Esophagus muscularis mucosa (tissue), 4 donors: Measurements from ENCODE around the gene COL5A3. TPM values are rescaled to one million over a fixed set of nuclear protein-coding genes. Genes with fewer than 3 reads are reported as not detected.

Experiments used
- DNase-seq: peaks from one replicate; pipeline ENCODE4 v3.0.0-alpha.2; 2017; ENCODE audit errors: extremely low spot score
- H3K27ac ChIP-seq, 4 donors: fragments of 200-600 bp; sonication (generic); replicated peaks in 1 of 4; 1 replicate in 3 of 4; 2 replicates in 1 of 4; pipeline ENCODE4 v1.5.1; 2016 to 2019; ENCODE audit warnings: mild to moderate bottlenecking in 1 of 4
- H3K27me3 ChIP-seq, 4 donors: fragments of 200-600 bp; sonication (generic); one replicate each; pipeline versions ENCODE4 v1.5.1 to v1.6.0; 2016 to 2019
- H3K36me3 ChIP-seq, 4 donors: fragments of 200-600 bp; sonication (generic); one replicate each; pipeline ENCODE4 v1.5.1; 2016 to 2019
- H3K4me1 ChIP-seq, 4 donors: fragments of 200-600 bp; sonication (generic); one replicate each; pipeline ENCODE4 v1.5.1; 2016 to 2019
- H3K4me3 ChIP-seq, 4 donors: fragments of 200-600 bp; sonication (generic); 1 replicate in 2 of 4; 2 replicates in 2 of 4; pipeline ENCODE4 v1.5.1; 2016 to 2019; ENCODE audit warnings: mild to moderate bottlenecking in 4 of 4, moderate library complexity in 1 of 4
- H3K9me3 ChIP-seq, 4 donors: fragments of 200-600 bp; sonication (generic); 1 replicate in 3 of 4; 2 replicates in 1 of 4; pipeline ENCODE4 v1.5.1; 2016 to 2019
- EP300 ChIP-seq: sonication (generic); formaldehyde crosslinking; IDR thresholded peaks from one replicate; pipeline ENCODE4 v1.6.1; 2017; ENCODE audit warnings: antibody characterized with exemption
- POLR2A ChIP-seq: fragments of 450-650 bp; IDR thresholded peaks from one replicate; pipeline ENCODE4 v1.6.1; 2017; ENCODE audit warnings: antibody characterized with exemption, moderate library complexity, mild to moderate bottlenecking, low read depth
- POLR2AphosphoS5 ChIP-seq, 2 donors: sonication (generic); formaldehyde crosslinking; IDR thresholded peaks; one replicate each; pipeline ENCODE4 v1.6.1; 2017; ENCODE audit warnings: antibody characterized with exemption in 2 of 2
- WGBS: methylation state at CpG from one replicate; pipeline ENCODE4 v1.1.5; 2018; 5-methylcytosine and 5-hydroxymethylcytosine counted together
- intact Hi-C: fragments of 100-400 bp; cut with DNase I; formaldehyde crosslinking; loops from one replicate; pipeline ENCODE4 v1.15.1; 2023
- total RNA-seq, 4 donors: library from RNA; depleted of rRNA; stranded (reverse); fragments of >200 nt; gene quantifications; one replicate each; pipeline versions ENCODE4 v1.1.0 to v1.2.1, GENCODE V29; 2016
- TF ChIP-seq, protein P1 (sequence below), 3 experiments: fragments of 200-600 bp in 2 of 3; fragments of 450-650 bp in 1 of 3; sonication (generic) in 2 of 3; IDR thresholded peaks; one replicate each; pipeline ENCODE4 v1.5.1; 2017 to 2019; ENCODE audit warnings: antibody characterized with exemption in 3 of 3, mild to moderate bottlenecking in 2 of 3, moderate library complexity in 1 of 3

The COL5A3 gene
- total RNA-seq, 4 donors from 2014 or later, result 12.9 to 29.1 (median 19.5) TPM

DNA sequence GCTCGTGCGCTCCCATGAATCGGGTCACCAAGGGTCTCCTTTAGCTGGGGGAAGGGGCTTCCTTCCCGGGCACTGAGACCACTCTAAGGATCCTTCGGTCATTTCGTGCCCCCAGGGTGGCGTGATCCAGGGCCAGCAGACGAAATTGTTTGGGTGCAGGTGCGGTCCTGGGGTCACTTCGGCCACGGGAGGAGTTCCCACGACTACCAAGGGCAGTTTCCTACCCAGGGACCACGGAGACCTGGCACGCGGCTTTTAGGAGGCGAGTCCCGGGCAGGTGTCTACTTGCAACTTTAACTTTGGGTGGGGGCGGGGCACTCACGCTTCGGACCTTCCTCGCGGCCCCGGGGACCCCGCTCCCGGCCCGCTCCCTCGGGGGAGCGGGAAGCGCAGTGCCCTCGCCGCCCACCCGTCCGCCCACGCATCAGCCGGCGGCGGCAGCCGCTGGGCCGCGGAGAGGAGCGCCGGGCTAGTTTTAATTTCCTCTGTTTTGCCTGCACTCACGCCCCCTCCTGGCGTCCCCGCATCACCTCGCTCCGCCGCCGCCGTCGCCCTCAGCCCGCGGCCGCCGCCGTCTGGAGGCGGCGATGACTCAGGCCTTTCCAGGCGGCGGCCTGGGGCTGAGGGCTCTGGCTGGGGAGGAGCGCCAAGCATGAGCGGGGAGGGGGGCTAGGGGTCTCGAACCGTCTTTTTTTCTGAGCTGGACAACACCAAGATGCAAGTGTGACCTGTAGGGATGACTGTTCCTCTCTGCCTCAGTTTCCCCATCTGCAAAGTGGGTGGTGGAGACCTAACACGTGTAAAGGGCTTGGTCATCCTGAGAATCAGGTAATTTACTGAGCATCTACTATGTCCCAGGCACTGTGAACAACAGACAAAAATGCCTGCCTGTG, 95.7 kb downstream of the COL5A3 start:
- Histone ChIP-seq H3K4me1 (peaks cover 17 to 25% (median 24%) of the 10 kb centered on the region in 4 donors), H3K27ac (no peak overlapping the region), H3K27me3 (peaks cover 0 to 94% (median 30%) of the 10 kb centered on the region in 4 donors), H3K9me3 (no peaks in the 10 kb centered on the region), H3K36me3 (no peaks in the 10 kb centered on the region), H3K4me3 (peak overlapping the region; percentile 50 to 63 (median 54))
- intact Hi-C loops, result no loop called here
- WGBS, result 1% methylated on average over 13 of the region's 65 CpGs
- DNase-seq, result no peak
- TF ChIP-seq POLR2AphosphoS5 (IDR thresholded peaks at IDR 0.05) (no peak), POLR2A (no peak), EP300 (no peak)
- TF ChIP-seq, protein P1, sequence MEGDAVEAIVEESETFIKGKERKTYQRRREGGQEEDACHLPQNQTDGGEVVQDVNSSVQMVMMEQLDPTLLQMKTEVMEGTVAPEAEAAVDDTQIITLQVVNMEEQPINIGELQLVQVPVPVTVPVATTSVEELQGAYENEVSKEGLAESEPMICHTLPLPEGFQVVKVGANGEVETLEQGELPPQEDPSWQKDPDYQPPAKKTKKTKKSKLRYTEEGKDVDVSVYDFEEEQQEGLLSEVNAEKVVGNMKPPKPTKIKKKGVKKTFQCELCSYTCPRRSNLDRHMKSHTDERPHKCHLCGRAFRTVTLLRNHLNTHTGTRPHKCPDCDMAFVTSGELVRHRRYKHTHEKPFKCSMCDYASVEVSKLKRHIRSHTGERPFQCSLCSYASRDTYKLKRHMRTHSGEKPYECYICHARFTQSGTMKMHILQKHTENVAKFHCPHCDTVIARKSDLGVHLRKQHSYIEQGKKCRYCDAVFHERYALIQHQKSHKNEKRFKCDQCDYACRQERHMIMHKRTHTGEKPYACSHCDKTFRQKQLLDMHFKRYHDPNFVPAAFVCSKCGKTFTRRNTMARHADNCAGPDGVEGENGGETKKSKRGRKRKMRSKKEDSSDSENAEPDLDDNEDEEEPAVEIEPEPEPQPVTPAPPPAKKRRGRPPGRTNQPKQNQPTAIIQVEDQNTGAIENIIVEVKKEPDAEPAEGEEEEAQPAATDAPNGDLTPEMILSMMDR (IDR thresholded peaks at IDR 0.05), result peak; percentile 30 to 40 (median 37)

DNA sequence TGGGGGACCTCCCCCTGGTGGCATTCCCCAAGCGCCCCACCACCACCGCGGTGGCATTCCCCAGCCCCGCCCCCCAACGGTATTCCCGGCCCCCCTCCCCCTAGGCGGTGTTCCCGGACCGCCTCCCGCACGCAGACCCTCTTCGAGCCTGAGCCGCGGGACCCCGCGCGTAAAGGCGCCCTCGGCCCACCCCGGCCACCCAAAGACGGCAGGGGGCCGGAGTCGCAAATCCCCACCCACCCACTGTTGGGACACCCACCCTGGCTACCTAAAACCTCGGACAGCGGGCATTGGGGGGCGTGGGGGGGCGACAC, 96.3 kb downstream of the COL5A3 start:
- Histone ChIP-seq H3K27ac (no peak overlapping the region), H3K9me3 (no peaks in the 10 kb centered on the region), H3K27me3 (peaks cover 0 to 94% (median 28%) of the 10 kb centered on the region in 4 donors), H3K4me3 (peak overlapping the region; percentile 50 to 63 (median 54)), H3K36me3 (no peaks in the 10 kb centered on the region), H3K4me1 (peaks cover 17 to 25% (median 24%) of the 10 kb centered on the region in 4 donors)
- intact Hi-C loops, result no loop called here
- TF ChIP-seq POLR2AphosphoS5 (IDR thresholded peaks at IDR 0.05), result no peak
- TF ChIP-seq, protein P1 (IDR thresholded peaks at IDR 0.05), result no peak
- TF ChIP-seq EP300, result no peak
- TF ChIP-seq POLR2A, result no peak
- WGBS, result 0% methylated on average over 1 of the region's 27 CpGs
- no peak for DNase-seq

DNA sequence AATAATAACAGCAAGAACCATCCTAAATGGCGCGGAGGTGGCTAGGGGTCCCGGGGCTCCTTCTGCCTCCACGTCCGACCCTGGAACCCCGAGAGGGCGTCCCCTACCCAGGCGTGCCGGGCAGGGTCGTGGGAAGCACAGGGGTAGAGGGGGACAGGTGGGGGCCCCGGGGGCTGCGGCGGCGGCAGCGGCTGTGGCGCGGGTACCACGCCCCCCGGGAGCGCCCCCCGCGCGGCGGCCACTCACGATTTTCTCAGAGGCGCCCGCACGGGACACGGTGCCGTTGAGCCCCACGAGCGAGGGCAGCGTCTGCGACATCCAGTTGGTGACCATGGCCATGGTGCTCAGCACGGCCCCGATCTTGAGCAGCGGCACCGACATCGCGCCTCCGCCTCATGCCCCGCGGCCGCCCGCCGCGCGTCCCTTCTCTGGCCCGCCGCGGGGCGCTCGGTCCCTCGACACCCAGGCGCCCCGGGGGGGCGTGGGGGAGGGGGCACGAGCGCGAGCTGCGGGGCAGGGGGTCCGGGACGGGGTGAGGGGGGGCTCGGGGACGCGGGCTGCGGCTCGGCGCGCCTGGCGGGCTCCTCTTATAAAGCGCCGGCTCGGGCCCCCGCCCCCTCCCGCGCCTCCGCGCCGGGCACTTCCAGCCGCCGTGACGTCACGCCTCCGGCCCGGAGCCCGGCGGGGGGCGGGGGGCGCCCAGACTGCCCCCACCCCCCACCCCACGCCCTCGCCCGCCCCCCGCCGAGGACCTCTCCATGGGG, 96.9 kb downstream of the COL5A3 start:
- intact Hi-C loops, result no loop called here
- no peak for DNase-seq
- no peaks in the 10 kb centered on the region for H3K9me3 ChIP-seq
- peaks cover 17 to 25% (median 24%) of the 10 kb centered on the region in 4 donors for H3K4me1 ChIP-seq
- TF ChIP-seq, protein P1 (IDR thresholded peaks at IDR 0.05), result no peak
- TF ChIP-seq POLR2A, result no peak
- TF ChIP-seq EP300, result no peak
- no peak for TF ChIP-seq POLR2AphosphoS5 (IDR thresholded peaks at IDR 0.05)
- H3K27ac ChIP-seq, result no peak overlapping the region
- H3K27me3 ChIP-seq, result peaks cover 0 to 95% (median 28%) of the 10 kb centered on the region in 4 donors
- peak overlapping the region; percentile 50 to 63 (median 54) for H3K4me3 ChIP-seq
- H3K36me3 ChIP-seq, result no peaks in the 10 kb centered on the region
- 3% methylated on average over 12 of the region's 95 CpGs for WGBS

DNA sequence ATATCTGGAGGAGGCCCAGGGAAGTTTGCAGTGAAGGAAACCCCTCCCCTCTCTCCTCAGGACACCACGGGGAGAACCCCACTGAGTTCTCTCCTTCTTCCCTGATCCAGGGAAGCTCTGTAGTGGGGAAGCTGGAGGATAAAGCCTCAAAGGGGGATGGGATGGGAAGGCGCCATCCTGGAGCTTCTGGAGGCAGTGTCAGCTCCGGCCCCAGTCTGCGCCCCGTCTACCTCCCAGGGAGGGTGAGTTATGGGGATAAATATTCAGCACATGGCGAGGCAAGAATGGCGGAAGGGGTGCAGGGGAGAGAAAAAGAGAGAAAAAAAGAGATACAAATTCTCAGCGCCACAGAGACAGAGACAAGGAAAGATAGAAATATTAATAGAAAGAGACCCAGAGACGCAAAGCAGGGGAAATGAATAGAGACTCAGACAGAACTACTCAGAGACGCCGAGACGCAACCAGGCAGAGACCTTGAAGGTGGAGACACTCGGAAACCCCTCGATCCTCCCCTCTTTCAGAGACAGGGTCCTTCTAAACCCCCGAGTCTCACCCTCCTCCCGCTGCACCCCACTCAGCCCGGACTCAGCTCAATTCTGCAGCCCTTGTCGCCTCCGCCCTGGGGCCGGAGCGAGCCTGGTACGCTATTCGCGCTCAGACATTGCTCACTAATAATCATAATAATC, 97.6 kb downstream of the COL5A3 start:
- no peak for DNase-seq
- 39% methylated on average over 19 of the region's 24 CpGs for WGBS
- Histone ChIP-seq H3K4me1 (peaks cover 17 to 25% (median 24%) of the 10 kb centered on the region in 4 donors), H3K9me3 (no peaks in the 10 kb centered on the region), H3K4me3 (peak overlapping the region; percentile 50 to 63 (median 54)), H3K27ac (no peak overlapping the region), H3K27me3 (peaks cover 0 to 95% (median 28%) of the 10 kb centered on the region in 4 donors), H3K36me3 (no peaks in the 10 kb centered on the region)
- intact Hi-C loops, result no loop called here
- TF ChIP-seq POLR2A (no peak), EP300 (no peak), POLR2AphosphoS5 (IDR thresholded peaks at IDR 0.05) (no peak)
- TF ChIP-seq, protein P1 (IDR thresholded peaks at IDR 0.05), result no peak
